Liver (tissue), 9 donors: ENCODE measurements around the gene RIMBP2. TPM values are rescaled to one million over a fixed set of nuclear protein-coding genes. Genes with fewer than 3 reads are reported as not detected.

Source experiments
- DNase-seq: peaks from one replicate; pipeline ENCODE4 v3.0.0-alpha.2; 2017; ENCODE audit warnings: low spot score
- H3K27ac ChIP-seq, 2 donors: one replicate each; pipeline ENCODE4 v1.7.0; 2013; ENCODE audit warnings: inconsistent platforms in 2 of 2, low read length in 2 of 2, control low read depth in 1 of 2, low read depth in 1 of 2, mild to moderate bottlenecking in 1 of 2
- H3K27me3 ChIP-seq, 4 donors: one replicate each; pipeline versions ENCODE4 v1.6.1 to v1.7.0; 2013; ENCODE audit warnings: low read length in 3 of 4, inconsistent platforms in 1 of 4, mild to moderate bottlenecking in 1 of 4, moderate library complexity in 1 of 4; ENCODE audit not compliant: control insufficient read depth in 4 of 4, insufficient read depth in 4 of 4
- H3K36me3 ChIP-seq, 4 donors: one replicate each; pipeline versions ENCODE4 v1.6.1 to v1.7.0; 2013; ENCODE audit warnings: low read length in 3 of 4, mild to moderate bottlenecking in 3 of 4, low read depth in 1 of 4, moderate library complexity in 1 of 4; ENCODE audit not compliant: control insufficient read depth in 4 of 4, insufficient read depth in 3 of 4
- H3K4me1 ChIP-seq, 4 donors: one replicate each; pipeline versions ENCODE4 v1.6.1 to v1.7.0; 2013; ENCODE audit warnings: low read length in 3 of 4, mild to moderate bottlenecking in 3 of 4, moderate library complexity in 1 of 4; ENCODE audit not compliant: control insufficient read depth in 4 of 4, insufficient read depth in 4 of 4
- H3K4me3 ChIP-seq, 3 donors: one replicate each; pipeline versions ENCODE4 v1.6.1 to v1.7.0; 2013; ENCODE audit warnings: low read length in 3 of 3, control low read depth in 1 of 3, low read depth in 1 of 3, mild to moderate bottlenecking in 1 of 3
- H3K9ac ChIP-seq, 2 donors: one replicate each; pipeline ENCODE4 v1.7.0; 2013; ENCODE audit warnings: low read length in 2 of 2, mild to moderate bottlenecking in 2 of 2, moderate library complexity in 2 of 2, control low read depth in 1 of 2, low read depth in 1 of 2
- H3K9me3 ChIP-seq, 4 donors: one replicate each; pipeline versions ENCODE4 v1.6.1 to v1.7.0; 2013; ENCODE audit warnings: low read length in 3 of 4; ENCODE audit not compliant: control insufficient read depth in 4 of 4
- CTCF ChIP-seq: fragments of 150-350 bp; IDR thresholded peaks from 2 replicates; pipeline ENCODE4 v1.5.1; 2017; ENCODE audit warnings: improper control_type of control experiment, low read depth, low read length; ENCODE audit not compliant: missing input control
- EGR1 ChIP-seq, 2 donors: IDR thresholded peaks; 2 replicates each; pipeline ENCODE4 v1.6.1; 2016 to 2018; ENCODE audit warnings: antibody characterized with exemption in 2 of 2, low read depth in 2 of 2
- JUND ChIP-seq, 2 donors: IDR thresholded peaks; 2 replicates each; pipeline ENCODE4 v1.6.1; 2016; ENCODE audit warnings: antibody characterized with exemption in 2 of 2
- RAD21 ChIP-seq, 2 donors: IDR thresholded peaks; 2 replicates each; pipeline ENCODE4 v1.6.1; 2016; ENCODE audit warnings: antibody characterized with exemption in 2 of 2, mild to moderate bottlenecking in 2 of 2
- REST ChIP-seq: IDR thresholded peaks from 2 replicates; pipeline ENCODE4 v1.6.1; 2016; ENCODE audit warnings: antibody characterized with exemption, mild to moderate bottlenecking
- RXRA ChIP-seq, 2 donors: IDR thresholded peaks; 2 replicates each; pipeline ENCODE4 v1.6.1; 2017 to 2018; ENCODE audit warnings: antibody characterized with exemption in 2 of 2, mild to moderate bottlenecking in 1 of 2
- SP1 ChIP-seq: IDR thresholded peaks from 2 replicates; pipeline ENCODE4 v1.6.1; 2018; ENCODE audit warnings: antibody characterized with exemption, mild to moderate bottlenecking
- YY1 ChIP-seq: IDR thresholded peaks from 2 replicates; pipeline ENCODE4 v1.6.1; 2016; ENCODE audit warnings: antibody characterized with exemption, mild to moderate bottlenecking
- whole genome bisulfite sequencing: extraction: QIAGEN DNeasy Blood & Tissue Kit; methylation state at CpG from one replicate; pipeline ENCODE4 v1.1.7; 2013; 5-methylcytosine and 5-hydroxymethylcytosine counted together
- polyA plus RNA-seq, 2 donors: library from polyadenylated mRNA; stranded (reverse) in 1 of 2; unstranded in 1 of 2; fragments of 200-250 nt in 1 of 2; fragments of >200 nt in 1 of 2; fragmentation: Nextera tagmentation in 1 of 2; extraction: Ambion mirVana in 1 of 2; gene quantifications; one replicate each; pipeline versions ENCODE4 v1.2.1 to v1.2.3, GENCODE V29; 2013 to 2015
- total RNA-seq, 2 donors: library from RNA; depleted of rRNA; stranded (reverse); fragments of >200 nt; gene quantifications; one replicate each; pipeline ENCODE4 v1.2.3, GENCODE V29; 2014
- TF ChIP-seq, protein P1 (sequence below): IDR thresholded peaks from 2 replicates; pipeline ENCODE4 v1.6.1; 2016; ENCODE audit warnings: antibody characterized with exemption
- TF ChIP-seq, protein P2 (sequence below): IDR thresholded peaks from 2 replicates; pipeline ENCODE4 v1.6.1; 2016; ENCODE audit warnings: antibody characterized with exemption
- donor health status: healthy.
- donor health status: healthy.
- donor health status: healthy.
- donor health status: healthy.
- donor health status: healthy.

Gene RIMBP2
- total and polyA plus RNA-seq, 4 donors, result 0.01 to 0.17 (median 0.09) TPM; not detected in 1

DNA sequence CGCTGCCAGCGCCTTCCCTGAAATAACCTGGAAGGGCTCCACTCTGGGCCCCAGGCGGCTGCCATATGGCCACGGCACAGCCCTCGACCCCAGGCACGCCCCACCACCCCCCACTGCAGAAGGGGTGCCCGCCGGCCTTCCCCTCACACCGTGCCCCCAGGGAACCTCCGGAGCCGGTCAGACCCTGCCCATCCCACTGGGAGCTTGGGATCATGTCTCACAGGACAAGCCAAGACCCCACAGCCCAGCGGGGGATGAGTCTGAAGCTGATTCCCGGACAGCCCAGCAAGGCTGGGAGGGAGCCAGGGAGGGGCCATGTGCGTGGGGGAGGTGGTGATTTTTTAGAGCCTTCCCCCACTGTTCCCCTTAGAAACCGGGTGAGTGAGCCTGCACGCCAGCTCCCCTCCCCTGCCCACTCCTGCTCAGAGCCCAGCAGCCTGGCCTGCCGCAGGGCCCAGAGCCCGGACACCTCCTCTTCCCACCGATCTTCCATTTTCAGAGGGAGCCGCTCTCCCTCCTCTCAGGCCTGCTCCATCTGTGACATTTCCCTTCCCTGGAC lies 1.4 kb downstream of the RIMBP2 start:
- H3K9me3 ChIP-seq, result no peaks in the 10 kb centered on the region
- no peak overlapping the region for H3K27ac ChIP-seq
- no peak overlapping the region for H3K9ac ChIP-seq
- H3K27me3 ChIP-seq, result peaks cover 2 to 15% (median 12%) of the 10 kb centered on the region in 4 donors
- no peak for DNase-seq
- WGBS, result 5% methylated on average over 20 of the region's 20 CpGs
- H3K4me3 ChIP-seq, result peak overlapping the region in 1 of 3 donors; percentile 13
- TF ChIP-seq, protein P1, sequence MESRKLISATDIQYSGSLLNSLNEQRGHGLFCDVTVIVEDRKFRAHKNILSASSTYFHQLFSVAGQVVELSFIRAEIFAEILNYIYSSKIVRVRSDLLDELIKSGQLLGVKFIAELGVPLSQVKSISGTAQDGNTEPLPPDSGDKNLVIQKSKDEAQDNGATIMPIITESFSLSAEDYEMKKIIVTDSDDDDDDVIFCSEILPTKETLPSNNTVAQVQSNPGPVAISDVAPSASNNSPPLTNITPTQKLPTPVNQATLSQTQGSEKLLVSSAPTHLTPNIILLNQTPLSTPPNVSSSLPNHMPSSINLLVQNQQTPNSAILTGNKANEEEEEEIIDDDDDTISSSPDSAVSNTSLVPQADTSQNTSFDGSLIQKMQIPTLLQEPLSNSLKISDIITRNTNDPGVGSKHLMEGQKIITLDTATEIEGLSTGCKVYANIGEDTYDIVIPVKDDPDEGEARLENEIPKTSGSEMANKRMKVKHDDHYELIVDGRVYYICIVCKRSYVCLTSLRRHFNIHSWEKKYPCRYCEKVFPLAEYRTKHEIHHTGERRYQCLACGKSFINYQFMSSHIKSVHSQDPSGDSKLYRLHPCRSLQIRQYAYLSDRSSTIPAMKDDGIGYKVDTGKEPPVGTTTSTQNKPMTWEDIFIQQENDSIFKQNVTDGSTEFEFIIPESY, result no peak
- no peak for TF ChIP-seq EGR1 (IDR thresholded peaks at IDR 0.05; ENCODE audit: low read depth in 2 of 2)
- no peak for TF ChIP-seq REST
- TF ChIP-seq, protein P2, sequence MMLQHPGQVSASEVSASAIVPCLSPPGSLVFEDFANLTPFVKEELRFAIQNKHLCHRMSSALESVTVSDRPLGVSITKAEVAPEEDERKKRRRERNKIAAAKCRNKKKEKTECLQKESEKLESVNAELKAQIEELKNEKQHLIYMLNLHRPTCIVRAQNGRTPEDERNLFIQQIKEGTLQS, result no peak
- no peak for TF ChIP-seq RXRA (IDR thresholded peaks at IDR 0.05)
- no peak for TF ChIP-seq RAD21 (IDR thresholded peaks at IDR 0.05)
- no peak for TF ChIP-seq SP1
- no peaks in the 10 kb centered on the region for H3K36me3 ChIP-seq
- peaks cover 3 to 20% (median 12%) of the 10 kb centered on the region in 4 donors for H3K4me1 ChIP-seq

GRCh38 chr12:130714091-130714590 lies 2.0 kb downstream of the RIMBP2 start:
- no peak for DNase-seq
- no peak overlapping the region for H3K9ac ChIP-seq
- WGBS, result 9% methylated on average over 20 of the region's 20 CpGs
- TF ChIP-seq REST, result no peak
- no peak for TF ChIP-seq JUND (IDR thresholded peaks at IDR 0.05)
- TF ChIP-seq YY1, result no peak
- TF ChIP-seq SP1, result no peak
- TF ChIP-seq CTCF, result no peak
- TF ChIP-seq EGR1 (IDR thresholded peaks at IDR 0.05; ENCODE audit: low read depth in 2 of 2), result no peak
- no peak for TF ChIP-seq RXRA (IDR thresholded peaks at IDR 0.05)
- peak overlapping the region in 1 of 3 donors; percentile 13 for H3K4me3 ChIP-seq
- H3K9me3 ChIP-seq, result no peaks in the 10 kb centered on the region
- peaks cover 3 to 20% (median 12%) of the 10 kb centered on the region in 4 donors for H3K4me1 ChIP-seq
- H3K27ac ChIP-seq, result no peak overlapping the region
- H3K36me3 ChIP-seq, result no peaks in the 10 kb centered on the region
- H3K27me3 ChIP-seq, result peaks cover 2 to 15% (median 12%) of the 10 kb centered on the region in 4 donors
